ENCODE data around the gene TOMM5.

Gene TOMM5

DNA sequence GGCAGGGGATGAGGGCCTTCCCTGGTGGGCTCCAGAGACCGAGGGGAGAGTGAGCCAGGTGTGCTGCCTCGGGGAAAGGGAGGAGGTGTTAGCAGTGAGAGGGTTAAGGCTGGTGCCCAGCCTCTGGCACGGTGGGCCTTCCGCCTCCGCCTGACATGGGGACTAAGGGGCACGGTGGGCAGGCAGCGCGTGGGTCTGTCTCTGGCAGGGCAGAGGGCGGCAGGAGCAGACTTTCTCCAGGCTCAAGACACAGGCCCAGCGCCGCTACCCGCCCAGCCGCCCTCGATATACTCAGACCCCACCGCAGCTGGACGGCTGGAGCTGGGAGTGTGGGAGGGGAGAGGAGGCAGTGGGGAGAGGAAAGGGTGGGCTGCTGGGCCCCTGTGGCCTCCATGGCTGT lies 43.4 kb upstream of the TOMM5 start:
- no peak for TF ChIP-seq CTCF (conservative IDR thresholded peaks at IDR 0.05; ENCODE audit: low read length)
- no peak for DNase-seq (ENCODE audit: low read depth)
- H3K4me3 ChIP-seq (ENCODE audit: low read length) = no peak overlapping the region

GRCh38 chr9:37632479-37632878 lies 40.1 kb upstream of the TOMM5 start:
- no peak for DNase-seq (ENCODE audit: low read depth)
- TF ChIP-seq CTCF (conservative IDR thresholded peaks at IDR 0.05; ENCODE audit: low read length) = no peak
- H3K4me3 ChIP-seq (ENCODE audit: low read length) = no peak overlapping the region

- no peak for TF ChIP-seq CTCF (conservative IDR thresholded peaks at IDR 0.05; ENCODE audit: low read length)
- no peak for DNase-seq (ENCODE audit: low read depth)
- H3K4me3 ChIP-seq (ENCODE audit: low read length) = no peak overlapping the region
These were observed 34.4 kb upstream of the TOMM5 start for GRCh38 chr9:37626708-37627292.

DNA sequence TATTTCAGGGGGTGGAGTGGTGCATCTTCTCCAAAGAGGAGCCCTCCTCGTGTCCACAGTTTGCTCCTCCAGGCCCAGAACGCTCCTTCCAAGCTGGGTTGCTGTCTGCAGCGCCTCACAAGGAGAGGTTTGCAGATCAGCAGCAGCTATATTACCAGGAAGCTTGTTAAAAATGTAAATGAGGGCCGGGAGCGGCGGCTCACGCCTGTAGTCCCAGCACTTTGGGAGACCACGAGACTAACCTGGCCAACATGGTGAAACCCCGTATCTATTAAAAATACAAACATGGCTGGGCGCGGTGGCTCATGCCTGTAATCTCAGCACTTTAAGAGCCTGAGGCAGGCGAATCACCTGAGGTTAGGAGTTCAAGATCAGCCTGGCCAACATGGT lies 33.4 kb upstream of the TOMM5 start:
- H3K4me3 ChIP-seq (ENCODE audit: low read length) = no peak overlapping the region
- DNase-seq (ENCODE audit: low read depth) = no peak
- TF ChIP-seq CTCF (conservative IDR thresholded peaks at IDR 0.05; ENCODE audit: low read length) = no peak

DNA sequence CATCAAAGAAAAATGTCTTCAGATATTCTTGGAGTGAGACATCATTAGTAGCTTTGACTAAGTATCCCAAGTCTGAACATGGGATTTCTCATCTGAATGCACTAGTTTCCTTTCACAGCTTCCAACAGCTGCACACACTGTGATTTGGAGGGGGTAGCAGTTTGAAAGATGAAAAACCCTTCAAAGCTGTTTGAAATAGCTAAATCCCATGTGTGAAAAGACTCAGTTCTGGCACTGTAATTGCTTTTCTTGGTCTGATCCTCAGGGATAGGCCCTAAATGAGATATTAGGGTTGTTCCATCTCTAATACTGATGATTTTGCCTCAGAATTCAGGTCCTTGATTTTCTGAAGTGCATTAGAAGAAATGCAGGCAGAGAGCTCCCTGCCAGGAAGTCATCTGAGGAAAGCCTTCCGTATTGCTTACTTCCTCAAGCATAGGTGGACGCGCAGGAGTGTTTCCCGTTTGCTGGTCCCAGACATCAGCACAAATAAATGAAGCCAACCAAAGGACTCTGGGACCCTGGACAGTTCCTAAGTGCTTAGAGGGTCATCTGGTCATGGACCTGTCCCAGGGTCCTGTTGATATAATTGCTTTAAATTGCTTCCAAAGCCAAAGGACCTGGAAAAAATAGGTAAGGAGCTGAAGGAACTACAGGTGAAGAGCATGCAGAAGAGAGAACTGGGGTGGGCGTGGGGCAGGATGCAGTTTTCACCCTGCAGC lies 32.8 kb upstream of the TOMM5 start:
- no peak for TF ChIP-seq CTCF (conservative IDR thresholded peaks at IDR 0.05; ENCODE audit: low read length)
- H3K4me3 ChIP-seq (ENCODE audit: low read length) = no peak overlapping the region
- DNase-seq (ENCODE audit: low read depth) = no peak

DNA sequence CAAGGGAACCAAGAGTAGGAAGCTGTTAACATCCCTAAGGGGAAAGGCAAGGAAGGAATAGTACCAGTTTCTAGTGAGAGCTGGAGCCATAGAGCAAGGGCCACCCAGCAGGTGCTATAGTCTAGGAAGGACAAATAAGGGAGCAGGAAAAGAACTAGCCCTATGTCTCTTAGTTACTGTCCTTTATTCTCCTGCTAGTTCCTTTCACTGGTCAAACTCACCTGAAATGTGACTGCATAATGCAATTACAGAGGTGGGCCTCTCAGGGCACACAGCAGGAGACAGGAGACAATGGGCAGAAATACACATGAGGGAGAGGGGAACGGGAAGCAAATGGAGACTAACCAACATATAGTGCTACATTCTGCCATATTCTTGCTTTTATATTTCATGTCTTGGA lies 31.7 kb upstream of the TOMM5 start:
- no peak for TF ChIP-seq CTCF (conservative IDR thresholded peaks at IDR 0.05; ENCODE audit: low read length)
- no peak for DNase-seq (ENCODE audit: low read depth)
- no peak overlapping the region for H3K4me3 ChIP-seq (ENCODE audit: low read length)

DNA sequence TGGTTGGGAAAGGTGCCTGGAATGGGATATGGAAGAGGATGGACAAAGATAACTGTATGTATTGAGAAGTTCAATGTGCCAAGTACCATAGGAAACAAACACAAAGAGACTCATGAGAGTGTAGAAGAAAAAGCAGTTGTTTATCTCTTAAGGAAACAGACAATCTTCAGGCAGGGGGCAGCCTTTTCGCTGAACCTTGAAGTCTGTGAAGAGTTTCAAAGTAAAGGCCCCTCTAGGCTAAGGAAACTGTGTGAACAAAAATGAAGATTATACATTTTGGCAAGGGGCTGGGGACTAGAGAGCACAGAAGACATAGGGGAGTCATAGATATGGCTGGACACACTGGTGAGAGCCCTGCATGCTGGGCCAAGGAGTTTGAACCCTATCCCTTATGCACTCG lies 30.9 kb upstream of the TOMM5 start:
- no peak for DNase-seq (ENCODE audit: low read depth)
- no peak for TF ChIP-seq CTCF (conservative IDR thresholded peaks at IDR 0.05; ENCODE audit: low read length)
- no peak overlapping the region for H3K4me3 ChIP-seq (ENCODE audit: low read length)
